ENCODE data around the gene SYT17. TPM values are rescaled to one million over a fixed set of nuclear protein-coding genes. Genes with fewer than 3 reads are reported as not detected.
A peak's percentile ranks its signal among the peaks of the same experiment; 100 is the strongest.

SYT17 gene
- total RNA-seq, 6 donors from 2014 or later = 11.6 to 49.2 (median 14.8) TPM

DNA sequence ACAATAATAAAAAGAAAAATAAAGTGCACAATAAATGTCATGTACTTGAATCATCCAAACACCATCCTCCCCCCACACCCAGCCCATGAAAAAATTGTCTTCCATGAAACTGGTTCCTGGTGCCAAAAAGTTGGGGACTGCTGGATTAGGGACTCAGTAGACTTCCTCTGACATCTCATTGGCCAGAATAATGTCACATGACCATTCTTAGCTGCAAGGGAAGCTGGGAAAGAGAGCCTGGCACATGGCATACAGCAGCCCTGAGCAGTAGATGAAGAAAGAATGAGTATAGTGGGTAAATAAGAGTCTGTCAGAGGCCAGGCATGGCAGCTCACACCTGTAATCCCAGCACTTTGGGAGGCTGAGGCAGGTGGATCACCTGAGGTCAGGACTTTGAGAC is 41.7 kb upstream of the SYT17 start:
- Histone ChIP-seq H3K9me3 (no peaks in the 10 kb centered on the region), H3K4me3 (no peak overlapping the region), H3K27ac (no peak overlapping the region), H3K36me3 (no peaks in the 10 kb centered on the region), H3K4me1 (peaks cover 27 to 39% (median 35%) of the 10 kb centered on the region in 4 donors), H3K27me3 (no peaks in the 10 kb centered on the region)
- TF ChIP-seq POLR2A (IDR thresholded peaks at IDR 0.05) = no peak
- TF ChIP-seq, protein P1, sequence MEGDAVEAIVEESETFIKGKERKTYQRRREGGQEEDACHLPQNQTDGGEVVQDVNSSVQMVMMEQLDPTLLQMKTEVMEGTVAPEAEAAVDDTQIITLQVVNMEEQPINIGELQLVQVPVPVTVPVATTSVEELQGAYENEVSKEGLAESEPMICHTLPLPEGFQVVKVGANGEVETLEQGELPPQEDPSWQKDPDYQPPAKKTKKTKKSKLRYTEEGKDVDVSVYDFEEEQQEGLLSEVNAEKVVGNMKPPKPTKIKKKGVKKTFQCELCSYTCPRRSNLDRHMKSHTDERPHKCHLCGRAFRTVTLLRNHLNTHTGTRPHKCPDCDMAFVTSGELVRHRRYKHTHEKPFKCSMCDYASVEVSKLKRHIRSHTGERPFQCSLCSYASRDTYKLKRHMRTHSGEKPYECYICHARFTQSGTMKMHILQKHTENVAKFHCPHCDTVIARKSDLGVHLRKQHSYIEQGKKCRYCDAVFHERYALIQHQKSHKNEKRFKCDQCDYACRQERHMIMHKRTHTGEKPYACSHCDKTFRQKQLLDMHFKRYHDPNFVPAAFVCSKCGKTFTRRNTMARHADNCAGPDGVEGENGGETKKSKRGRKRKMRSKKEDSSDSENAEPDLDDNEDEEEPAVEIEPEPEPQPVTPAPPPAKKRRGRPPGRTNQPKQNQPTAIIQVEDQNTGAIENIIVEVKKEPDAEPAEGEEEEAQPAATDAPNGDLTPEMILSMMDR (IDR thresholded peaks at IDR 0.05) = no peak
- no peak for TF ChIP-seq EP300 (IDR thresholded peaks at IDR 0.05)
- no peak for TF ChIP-seq POLR2AphosphoS5 (IDR thresholded peaks at IDR 0.05)
- ATAC-seq (ENCODE audit: low FRiP score in 2 of 2) = no peak
- no peak for DNase-seq

DNA sequence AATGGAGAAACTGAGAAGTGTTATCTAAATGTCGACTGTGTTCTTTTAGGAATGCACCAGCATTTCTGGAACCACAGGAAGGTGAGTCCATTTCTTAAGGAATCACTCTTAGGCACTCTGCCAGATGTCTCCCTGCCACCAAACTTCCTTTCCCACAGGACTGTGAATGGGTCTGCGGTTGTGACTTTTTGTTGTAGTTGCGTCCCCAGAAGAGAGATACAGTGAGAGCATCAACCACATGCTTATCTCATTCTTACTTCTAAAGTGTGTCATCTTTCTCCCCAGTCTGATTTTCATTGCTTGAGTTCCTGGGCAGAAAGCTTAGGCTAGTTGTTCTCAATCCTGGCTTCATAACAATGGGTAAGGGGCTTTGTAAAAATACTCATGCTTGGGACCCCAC is 40.8 kb upstream of the SYT17 start:
- ATAC-seq (ENCODE audit: low FRiP score in 2 of 2) (no peak), DNase-seq (no peak)
- WGBS, 2 donors = 44 to 60% methylated on average over 3 of the region's 3 CpGs

GRCh38 chr16:19127674-19128131 is 40.3 kb upstream of the SYT17 start:
- no peak for TF ChIP-seq POLR2A (IDR thresholded peaks at IDR 0.05)
- TF ChIP-seq EP300 (IDR thresholded peaks at IDR 0.05) = no peak
- TF ChIP-seq, protein P1 (IDR thresholded peaks at IDR 0.05) = no peak
- no peak for TF ChIP-seq POLR2AphosphoS5 (IDR thresholded peaks at IDR 0.05)
- 67 to 73% methylated on average over 3 of the region's 3 CpGs for WGBS, 2 donors
- H3K36me3 ChIP-seq = no peaks in the 10 kb centered on the region
- H3K27ac ChIP-seq = peak overlapping the region in 2 of 4 donors; percentile 10 to 11
- peaks cover 34 to 43% (median 39%) of the 10 kb centered on the region in 4 donors for H3K4me1 ChIP-seq
- no peaks in the 10 kb centered on the region for H3K9me3 ChIP-seq
- H3K27me3 ChIP-seq = no peaks in the 10 kb centered on the region
- DNase-seq (no peak), ATAC-seq (ENCODE audit: low FRiP score in 2 of 2) (no peak)
- no peak overlapping the region for H3K4me3 ChIP-seq

More for the DNA sequence above, 40.8 kb upstream of the SYT17 start:
- Histone ChIP-seq H3K27ac (peak overlapping the region in 2 of 4 donors; percentile 10 to 11), H3K36me3 (no peaks in the 10 kb centered on the region), H3K4me3 (no peak overlapping the region), H3K4me1 (peaks cover 31 to 39% (median 36%) of the 10 kb centered on the region in 4 donors), H3K27me3 (no peaks in the 10 kb centered on the region), H3K9me3 (no peaks in the 10 kb centered on the region)
- TF ChIP-seq POLR2AphosphoS5 (IDR thresholded peaks at IDR 0.05) = no peak

DNA sequence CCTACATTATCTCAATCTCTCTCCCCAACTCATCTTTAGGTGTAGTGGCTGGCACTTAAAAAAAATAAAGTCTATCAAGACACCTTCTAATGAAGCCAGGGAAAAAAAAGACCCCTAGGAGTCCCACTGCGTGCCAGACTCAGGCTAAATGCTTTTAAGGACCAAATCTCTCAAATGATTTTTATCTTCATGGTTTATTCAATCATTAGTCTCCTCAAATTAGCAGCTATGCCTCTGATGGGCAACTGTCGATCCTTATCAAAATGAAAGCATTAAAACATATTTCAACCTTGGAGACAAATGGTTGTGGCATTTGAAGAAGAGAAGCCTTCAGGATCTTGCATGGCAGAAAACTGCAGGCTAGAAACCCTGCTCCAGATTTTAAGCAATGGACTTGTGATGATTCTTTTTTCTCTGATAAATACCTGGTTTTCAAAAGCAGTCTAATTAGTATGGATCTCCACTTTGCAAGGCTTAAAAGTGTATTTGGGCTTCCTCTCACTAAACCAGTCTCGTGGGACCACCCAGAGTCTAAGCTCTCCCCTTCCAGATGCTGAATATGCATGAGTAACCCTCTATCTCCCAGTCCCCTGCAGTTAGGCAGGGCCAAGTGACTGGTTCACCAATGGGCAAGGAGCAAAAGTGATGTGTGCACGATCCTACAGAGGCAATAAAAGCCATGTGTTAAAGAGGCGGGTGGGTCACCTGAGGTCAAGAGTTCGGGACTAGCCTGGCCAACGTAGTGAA is 39.4 kb upstream of the SYT17 start:
- H3K27ac ChIP-seq = no peak overlapping the region
- H3K9me3 ChIP-seq = no peaks in the 10 kb centered on the region
- no peaks in the 10 kb centered on the region for H3K36me3 ChIP-seq
- no peaks in the 10 kb centered on the region for H3K27me3 ChIP-seq
- peaks cover 34 to 43% (median 41%) of the 10 kb centered on the region in 4 donors for H3K4me1 ChIP-seq
- DNase-seq (no peak), ATAC-seq (ENCODE audit: low FRiP score in 2 of 2) (no peak)
- H3K4me3 ChIP-seq = no peak overlapping the region
- TF ChIP-seq POLR2A (IDR thresholded peaks at IDR 0.05) (no peak), POLR2AphosphoS5 (IDR thresholded peaks at IDR 0.05) (no peak), EP300 (IDR thresholded peaks at IDR 0.05) (no peak)
- TF ChIP-seq, protein P1 (IDR thresholded peaks at IDR 0.05) = no peak
- 76% methylated on average over 7 of the region's 7 CpGs for WGBS, 2 donors

DNA sequence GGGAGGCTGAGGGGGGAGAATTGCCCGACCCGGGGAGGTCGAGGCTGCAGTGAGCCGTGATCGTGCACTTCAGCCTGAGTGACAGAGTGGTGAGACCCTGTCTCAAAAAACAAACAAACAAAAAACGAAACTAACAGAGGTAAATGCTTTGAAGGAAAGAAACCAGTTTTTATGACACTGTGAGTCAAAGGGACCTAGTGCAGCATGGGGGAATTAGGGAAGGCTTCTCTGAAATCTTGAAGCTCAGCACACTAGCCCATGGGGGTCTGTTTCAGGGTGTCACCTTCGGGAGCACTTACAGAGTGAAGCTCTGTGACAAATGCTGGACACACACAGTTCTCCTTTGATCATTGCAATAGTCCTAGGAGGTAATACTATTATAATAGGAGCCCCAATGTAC is 37.7 kb upstream of the SYT17 start:
- no peaks in the 10 kb centered on the region for H3K27me3 ChIP-seq
- H3K9me3 ChIP-seq = no peaks in the 10 kb centered on the region
- peaks cover 37 to 47% (median 42%) of the 10 kb centered on the region in 4 donors for H3K4me1 ChIP-seq
- WGBS, 2 donors = 67 to 75% methylated on average over 7 of the region's 7 CpGs
- ATAC-seq (ENCODE audit: low FRiP score in 2 of 2) (no peak), DNase-seq (no peak)
- no peaks in the 10 kb centered on the region for H3K36me3 ChIP-seq
- no peak overlapping the region for H3K4me3 ChIP-seq
- peak overlapping the region; percentile 73 to 86 (median 84) for H3K27ac ChIP-seq
- no peak for TF ChIP-seq POLR2A (IDR thresholded peaks at IDR 0.05)
